ENCODE results near the gene IL1A. TPM values are rescaled to one million over a fixed set of nuclear protein-coding genes. Genes with fewer than 3 reads are reported as not detected.

IL1A gene
- total and polyA plus RNA-seq, 10 of the 15 experiments (the other 5 are each of a cell fraction or from before 2014, with no cell fraction given): 0.10 to 8.7 (median 6.9) TPM

DNA sequence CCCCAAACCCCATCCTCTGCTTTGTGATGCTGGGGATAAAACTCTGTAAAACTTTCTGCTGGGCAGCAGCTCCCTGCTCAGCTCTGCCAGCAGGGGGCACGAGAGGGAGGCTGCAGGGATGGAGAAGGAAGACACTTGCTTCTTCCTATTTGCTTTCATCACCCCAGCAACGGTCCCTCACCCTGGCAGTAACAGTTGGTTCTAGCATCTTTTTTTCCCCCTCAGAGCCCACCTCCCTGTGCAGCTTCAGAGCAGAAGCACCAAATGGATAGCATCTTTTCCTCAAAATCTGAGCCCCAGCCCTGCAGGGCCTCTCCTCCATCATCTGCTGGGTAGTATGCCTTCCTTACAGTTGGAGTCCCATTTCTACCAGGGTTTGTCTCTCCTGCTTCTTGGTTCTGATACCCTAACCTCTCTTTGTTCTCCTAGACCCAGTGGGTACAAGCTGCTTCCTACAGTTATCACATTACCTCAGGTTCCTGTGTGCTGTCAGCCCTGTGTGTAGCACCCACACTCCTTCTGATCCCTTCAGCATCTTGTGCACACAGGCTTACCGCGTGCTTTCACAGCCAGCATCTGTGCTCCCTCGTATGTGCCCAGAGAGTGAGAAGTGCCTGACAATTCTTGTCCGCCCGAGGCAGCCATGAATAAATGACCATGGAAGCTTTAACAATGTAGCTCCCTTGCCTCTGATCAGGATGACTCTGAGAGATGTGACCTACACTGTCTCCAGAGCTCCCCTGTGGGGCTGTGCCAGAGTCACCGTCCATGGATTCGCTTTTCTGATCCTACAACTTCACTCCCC is 34.3 kb downstream of the IL1A start (continued):
- TF ChIP-seq BHLHE40 (IDR thresholded peaks at IDR 0.05; ENCODE audit: borderline replicate concordance in 1 of 2, low read depth in 2 of 2, low read length in 1 of 2) (0 out of 4 replicates have a peak, but pooled peaks of 1 of the 2 experiments have one; percentile 17), KLF5 (IDR thresholded peaks at IDR 0.05; ENCODE audit: partially characterized antibody) (no peak), IKZF1 (conservative IDR thresholded peaks at IDR 0.05) (0 out of 2 replicates have a peak, but pooled peaks have one; percentile 17), DPF2 (IDR thresholded peaks at IDR 0.05) (no peak), RAD51 (IDR thresholded peaks at IDR 0.05) (no peak), PML (IDR thresholded peaks at IDR 0.05; ENCODE audit: low read length) (no peak), SRF (IDR thresholded peaks at IDR 0.05; ENCODE audit: low read depth in 2 of 2, low read length in 2 of 2) (no peak), RELA (IDR thresholded peaks at IDR 0.05; ENCODE audit: borderline replicate concordance, partially characterized antibody) (no peak), ZZZ3 (IDR thresholded peaks at IDR 0.05; ENCODE audit: control insufficient read depth, insufficient read length, low read depth) (no peak), FOXM1 (IDR thresholded peaks at IDR 0.05; ENCODE audit: low read depth, low read length) (no peak), BMI1 (IDR thresholded peaks at IDR 0.05; ENCODE audit: borderline replicate concordance) (no peak), IKZF2 (IDR thresholded peaks at IDR 0.05) (0 out of 4 replicates have a peak, but pooled peaks of 1 of the 2 experiments have one; percentile 13), YY1 (IDR thresholded peaks at IDR 0.05; ENCODE audit: low read depth, low read length) (peak; percentile 79), MEF2A (IDR thresholded peaks at IDR 0.05; ENCODE audit: insufficient read depth, low read depth, low read length) (0 out of 2 replicates have a peak, but pooled peaks have one; percentile 21), HDAC6 (IDR thresholded peaks at IDR 0.05; ENCODE audit: unreplicated experiment) (no peak), MTA2 (IDR thresholded peaks at IDR 0.05; ENCODE audit: low read depth) (no peak), TAF1 (IDR thresholded peaks at IDR 0.05; ENCODE audit: borderline replicate concordance, low read depth, low read length) (no peak), NR2C2 (IDR thresholded peaks at IDR 0.05; ENCODE audit: borderline replicate concordance, control insufficient read depth, insufficient read length, low read depth) (no peak), HDGF (IDR thresholded peaks at IDR 0.05) (0 out of 2 replicates have a peak, but pooled peaks have one; percentile 74), SIN3A (IDR thresholded peaks at IDR 0.05; ENCODE audit: low read depth, low read length) (0 out of 2 replicates have a peak, but pooled peaks have one; percentile 54), CBFB (IDR thresholded peaks at IDR 0.05; ENCODE audit: low read depth) (no peak), EGR1 (IDR thresholded peaks at IDR 0.05; ENCODE audit: borderline replicate concordance in 1 of 2, low read depth in 2 of 2, low read length in 2 of 2) (0 out of 3 replicates have a peak, but pooled peaks of 1 of the 2 experiments have one; percentile 11), SREBF2 (IDR thresholded peaks at IDR 0.05; ENCODE audit: low read length) (no peak), CTCF (IDR thresholded peaks at IDR 0.05 in 2 of 3, conservative IDR thresholded peaks at IDR 0.05 in 1 of 3; ENCODE audit: control insufficient read depth in 2 of 3, extremely low read depth in 1 of 3, insufficient read depth in 1 of 3, low read depth in 3 of 3, low read length in 3 of 3) (peak; percentile 95 to 98 (median 98); a peak in 5 of 6 replicates), KAT2A (conservative IDR thresholded peaks at IDR 0.05; ENCODE audit: control insufficient read depth, low read depth, low read length) (no peak), SMAD5 (IDR thresholded peaks at IDR 0.05; ENCODE audit: low read depth) (no peak), POLR2A (IDR thresholded peaks at IDR 0.05; ENCODE audit: low read depth, low read length) (no peak)
- TF ChIP-seq, protein P1, sequence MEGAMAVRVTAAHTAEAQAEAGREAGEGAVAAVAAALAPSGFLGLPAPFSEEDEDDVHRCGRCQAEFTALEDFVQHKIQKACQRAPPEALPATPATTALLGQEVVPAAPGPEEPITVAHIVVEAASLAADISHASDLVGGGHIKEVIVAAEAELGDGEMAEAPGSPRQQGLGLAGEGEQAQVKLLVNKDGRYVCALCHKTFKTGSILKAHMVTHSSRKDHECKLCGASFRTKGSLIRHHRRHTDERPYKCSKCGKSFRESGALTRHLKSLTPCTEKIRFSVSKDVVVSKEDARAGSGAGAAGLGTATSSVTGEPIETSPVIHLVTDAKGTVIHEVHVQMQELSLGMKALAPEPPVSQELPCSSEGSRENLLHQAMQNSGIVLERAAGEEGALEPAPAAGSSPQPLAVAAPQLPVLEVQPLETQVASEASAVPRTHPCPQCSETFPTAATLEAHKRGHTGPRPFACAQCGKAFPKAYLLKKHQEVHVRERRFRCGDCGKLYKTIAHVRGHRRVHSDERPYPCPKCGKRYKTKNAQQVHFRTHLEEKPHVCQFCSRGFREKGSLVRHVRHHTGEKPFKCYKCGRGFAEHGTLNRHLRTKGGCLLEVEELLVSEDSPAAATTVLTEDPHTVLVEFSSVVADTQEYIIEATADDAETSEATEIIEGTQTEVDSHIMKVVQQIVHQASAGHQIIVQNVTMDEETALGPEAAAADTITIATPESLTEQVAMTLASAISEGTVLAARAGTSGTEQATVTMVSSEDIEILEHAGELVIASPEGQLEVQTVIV (IDR thresholded peaks at IDR 0.05; ENCODE audit: borderline replicate concordance, partially characterized antibody): no peak

Measured in GM12878 (cell line).